Cardiac muscle cell (in vitro differentiated cells and primary cell): ENCODE measurements around the gene LRP2BP. TPM values are rescaled to one million over a fixed set of nuclear protein-coding genes. Genes with fewer than 3 reads are reported as not detected.

Experiments
- DNase-seq, 2 donors: peaks; one replicate each; pipeline versions ENCODE4 v3.0.0 to v3.0.0-alpha.2; 2010 to 2017; ENCODE audit warnings: low read depth in 1 of 2, low spot score in 1 of 2
- H3K27ac ChIP-seq: fragments of 200-600 bp; sonication (generic); 2 replicates; pipeline ENCODE4 v1.5.1; 2016
- H3K27me3 ChIP-seq: fragments of 200-600 bp; sonication (generic); 2 replicates; pipeline ENCODE4 v1.6.0; 2016; ENCODE audit warnings: control low read depth
- H3K36me3 ChIP-seq: fragments of 200-600 bp; sonication (generic); 2 replicates; pipeline ENCODE4 v1.5.1; 2016; ENCODE audit warnings: control low read depth
- H3K4me1 ChIP-seq: fragments of 200-600 bp; sonication (generic); 2 replicates; pipeline ENCODE4 v1.8.1; 2017; ENCODE audit warnings: low read depth, mild to moderate bottlenecking, mixed run types
- H3K4me3 ChIP-seq: fragments of 200-600 bp; sonication (generic); 2 replicates; pipeline ENCODE4 v1.5.1; 2016; ENCODE audit warnings: mild to moderate bottlenecking
- H3K9me3 ChIP-seq: fragments of 200-600 bp; sonication (generic); 2 replicates; pipeline ENCODE4 v1.5.1; 2017; ENCODE audit warnings: low read depth, mild to moderate bottlenecking, control low read depth
- CTCF ChIP-seq: IDR thresholded peaks from 2 replicates; pipeline ENCODE4 v1.5.1; 2012; ENCODE audit warnings: low read depth, mild to moderate bottlenecking, low read length
- polyA plus RNA-seq: library from polyadenylated mRNA; unstranded; fragments of >200 nt; fragmentation: Nextera tagmentation; extraction: Ambion mirVana; gene quantifications from 2 replicates; pipeline ENCODE4 v1.2.1, GENCODE V29; 2016
- total RNA-seq: library from RNA; depleted of rRNA; stranded (reverse); fragments of >200 nt; gene quantifications from 2 replicates; pipeline ENCODE4 v1.2.3, GENCODE V29; 2016

LRP2BP gene
- total and polyA plus RNA-seq, 2 experiments from 2014 or later = 0.63 to 1.0 TPM

- DNase-seq = no peak
- no peaks in the 10 kb centered on the region for H3K9me3 ChIP-seq
- peaks cover 8% of the 10 kb centered on the region for H3K4me1 ChIP-seq
- no peak overlapping the region for H3K4me3 ChIP-seq
- no peak for TF ChIP-seq CTCF
- peaks cover 4% of the 10 kb centered on the region for H3K36me3 ChIP-seq
- H3K27ac ChIP-seq = no peak overlapping the region
- no peaks in the 10 kb centered on the region for H3K27me3 ChIP-seq
Observed at GRCh38 chr4:185357733-185358440, 37.8 kb downstream of the LRP2BP start.

GRCh38 chr4:185357211-185357610 is 38.5 kb downstream of the LRP2BP start:
- Histone ChIP-seq H3K9me3 (no peaks in the 10 kb centered on the region), H3K27me3 (no peaks in the 10 kb centered on the region), H3K27ac (no peak overlapping the region), H3K4me3 (no peak overlapping the region), H3K36me3 (peaks cover 4% of the 10 kb centered on the region), H3K4me1 (peaks cover 8% of the 10 kb centered on the region)
- TF ChIP-seq CTCF = no peak
- DNase-seq = no peak

GRCh38 chr4:185352741-185353140 is 43.0 kb downstream of the LRP2BP start:
- H3K9me3 ChIP-seq = no peaks in the 10 kb centered on the region
- DNase-seq = no peak
- no peak for TF ChIP-seq CTCF
- no peak overlapping the region for H3K4me3 ChIP-seq
- no peaks in the 10 kb centered on the region for H3K27me3 ChIP-seq
- H3K27ac ChIP-seq = no peak overlapping the region
- peaks cover 8% of the 10 kb centered on the region for H3K36me3 ChIP-seq
- H3K4me1 ChIP-seq = peaks cover 5% of the 10 kb centered on the region

GRCh38 chr4:185352202-185352601 is 43.5 kb downstream of the LRP2BP start:
- DNase-seq = no peak
- Histone ChIP-seq H3K27me3 (no peaks in the 10 kb centered on the region), H3K4me1 (no peaks in the 10 kb centered on the region), H3K36me3 (peaks cover 10% of the 10 kb centered on the region), H3K27ac (no peak overlapping the region), H3K4me3 (no peak overlapping the region), H3K9me3 (no peaks in the 10 kb centered on the region)
- TF ChIP-seq CTCF = no peak

GRCh38 chr4:185351691-185352090 is 44.0 kb downstream of the LRP2BP start:
- H3K27me3 ChIP-seq = no peaks in the 10 kb centered on the region
- H3K27ac ChIP-seq = no peak overlapping the region
- H3K9me3 ChIP-seq = no peaks in the 10 kb centered on the region
- TF ChIP-seq CTCF = no peak
- H3K4me1 ChIP-seq = no peaks in the 10 kb centered on the region
- H3K4me3 ChIP-seq = no peak overlapping the region
- peaks cover 16% of the 10 kb centered on the region for H3K36me3 ChIP-seq
- DNase-seq = no peak
